Left renal cortex interstitium (tissue), 4 donors: ENCODE results near the gene NIBAN1. TPM values are rescaled to one million over a fixed set of nuclear protein-coding genes. Genes with fewer than 3 reads are reported as not detected.

Experiments
- DNase-seq, 4 donors: peaks; one replicate each; pipeline ENCODE4 v3.0.0-alpha.2; 2013; ENCODE audit warnings: low read depth in 4 of 4, low spot score in 2 of 4, missing footprints in 1 of 4
- polyA plus RNA-seq, 4 donors: library from polyadenylated mRNA; unstranded; fragments of 120-200 nt; gene quantifications; one replicate each; pipeline ENCODE4 v1.2.1, GENCODE V29; 2013; ENCODE audit not compliant: insufficient read length in 4 of 4

Gene NIBAN1
- polyA plus RNA-seq, 4 donors, result 2.6 to 3.5 (median 3.2) TPM

DNA sequence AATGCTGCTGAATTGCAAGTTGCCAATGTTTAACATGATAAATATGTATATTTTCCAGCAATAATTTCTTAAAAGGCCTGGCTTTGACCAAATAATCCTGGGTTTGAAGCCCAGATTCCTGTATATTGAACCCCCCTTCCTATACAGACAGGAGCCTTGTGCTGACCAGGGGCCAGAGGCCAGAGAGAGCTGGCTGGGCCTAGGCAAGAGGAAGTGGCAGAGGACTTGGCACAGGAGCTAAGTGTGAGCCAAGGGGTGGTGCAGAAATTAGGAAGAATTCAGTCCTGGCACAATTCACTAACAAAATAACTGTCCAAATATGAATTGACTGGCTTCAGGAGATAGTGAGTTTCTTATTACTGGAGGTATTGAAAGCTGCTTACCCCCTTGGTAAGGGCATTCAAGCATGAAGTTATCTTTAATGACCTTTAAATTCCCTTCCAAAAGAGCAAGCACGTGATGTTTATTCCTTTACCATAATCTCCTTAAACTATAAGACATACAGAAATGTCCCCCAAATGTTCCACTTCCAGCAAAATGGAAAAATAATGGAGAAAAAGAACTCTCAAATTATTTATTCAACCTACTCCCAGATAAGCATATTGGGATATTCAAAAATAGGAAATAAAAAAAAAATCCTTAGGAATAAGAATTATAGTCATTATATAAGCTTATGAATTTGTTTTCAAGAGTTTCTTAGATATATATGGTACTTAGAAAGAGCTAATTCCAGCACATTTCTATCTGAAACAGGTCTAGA, 26.6 kb downstream of the NIBAN1 start:
- no peak for DNase-seq

DNA sequence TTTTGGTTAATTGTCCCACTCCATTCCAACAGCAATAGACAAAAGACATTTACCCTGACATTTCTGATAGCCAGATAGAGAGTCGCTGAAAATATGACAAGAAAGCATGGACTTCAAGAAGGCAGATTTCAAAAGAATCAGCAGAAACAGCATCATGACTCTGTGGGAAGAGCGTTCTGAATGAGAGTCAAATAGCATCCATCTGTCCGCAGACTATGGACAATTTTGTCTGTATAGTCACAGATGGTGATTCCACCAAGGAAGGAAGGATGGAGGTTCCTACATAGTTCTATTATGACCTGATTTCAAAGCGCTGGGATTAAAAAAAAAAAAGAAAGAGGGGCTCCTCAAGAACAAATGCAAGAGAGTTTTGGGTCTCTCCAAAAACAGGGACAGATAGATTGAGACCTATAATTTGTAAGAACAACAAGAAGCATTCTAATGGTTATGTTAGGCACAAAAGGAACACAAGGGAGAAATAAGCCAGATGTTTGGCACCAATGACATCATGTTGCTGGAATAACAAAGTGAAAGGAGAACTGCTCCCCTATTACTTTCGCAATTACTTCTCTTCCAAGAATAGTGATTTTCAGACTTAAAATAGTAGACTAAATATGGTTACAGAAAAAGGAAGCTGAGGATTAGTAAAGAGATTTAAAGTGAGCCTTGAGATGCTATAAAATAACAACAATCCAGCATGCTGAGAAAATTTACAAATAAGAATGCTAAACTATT, 28.5 kb downstream of the NIBAN1 start:
- no peak for DNase-seq

DNA sequence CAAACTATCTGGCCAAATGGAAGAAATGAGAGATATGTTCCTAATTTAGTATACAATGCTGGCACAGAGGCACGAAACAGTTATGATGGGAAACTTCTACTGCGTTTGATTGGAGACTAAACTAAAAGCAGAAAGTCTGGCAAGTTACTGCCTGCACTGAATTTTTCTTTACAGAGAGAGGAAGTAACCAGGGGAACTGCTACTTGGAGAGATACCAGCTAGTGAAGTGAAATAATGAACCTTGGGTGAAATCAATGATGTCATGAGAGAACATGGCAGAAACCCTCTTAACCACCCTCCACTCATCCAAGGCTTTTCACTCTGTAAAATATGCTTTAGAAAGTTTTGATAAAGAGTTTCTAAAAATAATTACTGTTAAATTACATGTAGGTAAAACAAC, 29.3 kb downstream of the NIBAN1 start:
- no peak for DNase-seq

DNA sequence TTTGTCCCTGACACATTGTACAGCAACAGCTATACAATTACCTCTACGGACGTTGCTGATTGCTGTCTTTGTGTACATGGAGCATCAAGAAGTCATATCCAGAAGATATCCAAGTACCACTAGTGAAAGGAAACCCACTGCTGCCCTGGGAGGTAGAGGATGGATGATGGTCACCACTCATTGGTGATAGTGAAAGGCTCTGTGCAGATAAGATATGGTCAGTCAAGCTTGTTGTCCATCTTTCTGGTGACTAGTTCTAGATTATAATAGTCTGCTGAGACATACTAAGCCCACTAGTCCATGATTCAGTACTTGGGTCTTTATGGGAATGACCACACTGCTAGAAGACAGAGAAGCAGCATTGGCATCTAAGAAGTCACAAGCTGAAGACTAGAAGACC, 30.3 kb downstream of the NIBAN1 start:
- DNase-seq, result no peak

DNA sequence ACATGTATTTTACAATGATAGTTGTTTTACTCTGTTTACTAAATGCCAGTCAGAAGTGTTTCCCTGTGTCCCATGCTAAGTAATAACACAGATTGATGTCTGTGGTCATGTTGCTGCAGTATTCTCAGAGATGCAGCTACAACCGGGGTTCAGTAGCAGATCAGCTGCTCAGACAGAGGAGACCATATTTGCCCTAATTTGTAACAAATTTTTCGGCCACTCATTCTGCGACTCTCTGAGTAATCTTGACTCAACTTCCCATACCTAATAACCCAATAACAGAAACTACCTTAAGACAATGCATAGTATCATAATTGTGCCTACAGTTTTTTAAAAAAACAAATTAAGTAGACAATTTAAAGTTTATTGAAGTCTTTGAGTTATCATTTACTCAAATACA, 32.6 kb downstream of the NIBAN1 start:
- no peak for DNase-seq

DNA sequence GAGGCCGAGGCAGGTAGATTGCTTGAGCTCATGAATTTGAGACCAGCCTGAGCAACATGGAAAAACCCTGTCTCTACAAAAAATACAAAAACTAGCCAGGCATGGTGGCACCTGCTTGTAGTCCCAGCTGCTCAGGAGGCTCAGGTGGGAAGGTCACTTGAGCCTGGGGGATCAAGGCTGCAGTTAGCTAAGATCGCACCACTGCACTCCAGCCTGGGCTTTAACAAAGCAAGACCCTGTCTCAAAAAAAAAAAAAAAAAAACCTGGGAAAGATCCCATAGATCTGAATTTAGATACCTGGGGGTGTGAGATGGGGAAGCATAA, 32.9 kb downstream of the NIBAN1 start:
- DNase-seq, result no peak

DNA sequence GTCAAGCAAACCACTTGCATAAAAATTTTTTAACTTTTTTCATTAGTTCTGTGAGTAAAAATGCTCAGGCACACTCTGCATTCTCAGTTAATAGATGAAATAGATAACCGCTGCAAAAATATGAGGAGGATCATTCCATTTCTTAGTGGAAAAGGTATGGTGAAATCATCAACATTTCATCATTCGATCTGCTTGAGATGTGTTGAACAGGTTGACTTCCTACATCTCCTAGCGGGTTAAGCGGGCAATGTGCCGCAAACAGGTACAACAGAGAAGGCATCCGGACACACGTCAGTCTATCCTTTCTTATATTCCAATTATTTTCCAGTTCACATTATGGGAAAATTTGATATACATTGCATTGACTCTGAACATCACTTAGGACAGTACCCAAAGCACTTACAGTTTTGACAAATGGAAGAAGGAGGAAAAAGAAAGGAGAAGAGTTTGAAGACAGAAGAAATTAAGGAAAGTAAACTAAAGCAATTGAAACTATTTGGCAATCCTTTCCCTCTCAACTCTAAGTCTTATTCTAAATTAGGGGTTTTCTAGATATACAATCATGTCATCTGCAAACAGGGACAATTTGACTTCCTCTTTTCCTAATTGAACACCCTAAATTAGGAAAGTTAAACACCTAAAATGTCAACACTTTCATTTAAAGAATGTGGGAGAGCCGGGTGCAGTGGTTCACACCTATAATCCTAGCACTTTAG, 33.5 kb downstream of the NIBAN1 start:
- DNase-seq, result no peak

DNA sequence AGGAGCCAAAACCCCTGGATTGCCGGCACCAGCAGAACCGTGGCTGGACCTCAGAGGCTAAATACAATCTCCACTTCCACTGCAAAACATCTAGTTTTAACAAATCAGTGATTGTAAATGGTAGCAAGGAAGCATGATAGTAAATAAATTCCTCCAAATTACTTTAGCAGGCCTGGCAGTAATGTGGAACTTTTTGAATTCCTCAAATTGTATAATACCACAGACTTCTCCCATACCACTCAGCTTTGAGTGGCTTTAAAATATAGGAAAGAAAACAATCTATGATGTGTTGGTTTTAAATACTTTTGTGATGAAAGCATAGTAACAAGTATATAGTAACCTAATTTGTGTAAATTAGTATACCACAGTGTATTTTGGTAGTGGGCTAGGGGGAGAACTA, 34.1 kb downstream of the NIBAN1 start:
- DNase-seq, result no peak

DNA sequence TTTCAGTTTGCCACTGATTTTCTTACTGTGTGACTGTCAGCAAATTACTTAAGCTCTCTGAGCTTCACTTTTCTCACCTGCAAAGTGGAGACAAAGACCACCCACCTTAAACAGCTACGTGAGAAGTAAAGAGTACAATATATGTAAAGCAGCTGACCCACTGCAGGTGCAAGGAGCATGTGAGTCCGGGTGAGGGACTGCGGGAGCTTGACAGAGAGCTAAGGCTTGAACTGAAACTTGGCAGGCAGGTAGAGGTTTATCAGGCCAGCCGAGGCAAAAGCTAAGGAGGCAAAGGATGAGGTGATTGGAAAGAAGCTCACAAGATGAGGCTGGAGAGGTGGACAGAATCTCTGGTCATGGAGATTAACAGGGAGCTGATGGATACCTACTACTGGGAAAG, 36.6 kb downstream of the NIBAN1 start:
- DNase-seq, result no peak

DNA sequence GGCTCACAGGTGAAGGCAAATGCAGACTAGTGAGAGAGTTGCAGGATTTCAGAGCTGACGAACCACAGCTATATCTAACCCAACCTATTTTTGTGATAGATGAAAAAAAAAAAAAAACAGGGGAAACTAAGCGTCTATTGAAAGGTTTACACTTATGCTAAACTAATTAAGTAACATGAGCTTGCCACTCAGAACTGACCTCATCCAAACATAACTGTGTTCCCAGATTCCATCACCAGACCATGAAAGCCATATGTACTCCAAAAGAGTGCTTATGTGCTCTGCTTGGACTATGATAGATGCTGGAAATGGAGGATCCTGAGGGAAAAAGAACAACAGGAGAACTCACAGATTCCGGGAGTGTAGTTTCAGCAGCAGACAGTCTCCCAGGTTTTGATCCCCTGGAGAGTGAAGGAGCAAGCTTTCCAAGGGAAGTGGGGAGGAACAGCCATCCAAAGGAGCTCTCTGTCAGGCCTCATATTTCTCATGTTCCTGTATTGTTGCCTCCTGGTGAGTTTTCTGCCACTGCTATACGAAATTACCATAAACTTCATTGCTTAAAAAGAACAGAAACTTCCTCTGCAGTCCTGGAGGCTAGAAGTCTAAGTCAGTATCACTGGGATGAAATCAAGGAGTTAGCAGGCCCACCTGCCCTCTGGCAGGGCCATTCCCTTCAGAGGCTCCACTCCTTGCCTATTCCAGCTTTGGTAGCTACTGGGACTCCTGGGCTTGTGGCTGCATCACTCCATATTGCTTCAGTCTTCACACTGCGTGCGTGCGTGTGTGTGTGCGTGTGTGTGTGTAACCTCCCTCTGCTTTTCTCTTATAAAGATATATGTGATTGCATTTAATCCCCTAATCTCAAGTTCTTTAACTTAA, 38.1 kb downstream of the NIBAN1 start:
- DNase-seq, result no peak

DNA sequence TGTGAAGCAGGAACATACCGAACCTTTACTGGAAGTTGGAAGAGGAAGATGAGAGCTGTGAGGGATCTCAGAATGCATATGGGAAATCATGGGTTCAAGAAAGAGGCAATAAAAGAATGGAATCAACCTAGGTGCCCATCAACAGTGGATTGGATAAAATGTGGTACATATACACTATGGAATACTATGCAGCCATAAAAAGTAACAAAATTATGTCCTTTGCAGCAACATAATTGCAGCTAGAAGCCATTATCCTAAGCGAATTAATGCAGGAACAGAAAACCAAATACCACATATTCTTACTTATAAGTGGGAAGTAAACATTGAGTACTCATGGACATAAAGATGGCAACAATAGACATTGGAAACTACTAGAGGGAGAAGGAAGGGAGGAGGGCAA, 40.4 kb downstream of the NIBAN1 start:
- DNase-seq, result no peak

DNA sequence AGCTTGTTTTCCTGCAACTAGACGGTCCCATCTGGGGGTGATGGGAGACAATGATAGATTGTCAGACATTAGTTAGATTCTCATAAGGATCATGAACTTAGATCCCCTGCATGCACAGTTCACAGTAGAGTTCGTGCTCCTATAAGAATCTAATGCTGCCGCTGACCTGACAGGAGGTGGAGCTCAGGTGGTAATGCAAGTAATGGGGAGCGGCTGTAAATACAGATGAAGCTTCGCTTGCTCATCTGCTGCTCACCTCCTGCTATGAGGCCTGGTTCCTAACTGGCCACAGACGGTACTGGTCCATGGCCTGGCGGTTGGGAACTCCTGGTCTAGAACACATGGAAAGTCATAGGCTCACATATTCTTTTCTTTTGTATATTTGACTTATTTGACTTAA, 42.0 kb downstream of the NIBAN1 start:
- no peak for DNase-seq

DNA sequence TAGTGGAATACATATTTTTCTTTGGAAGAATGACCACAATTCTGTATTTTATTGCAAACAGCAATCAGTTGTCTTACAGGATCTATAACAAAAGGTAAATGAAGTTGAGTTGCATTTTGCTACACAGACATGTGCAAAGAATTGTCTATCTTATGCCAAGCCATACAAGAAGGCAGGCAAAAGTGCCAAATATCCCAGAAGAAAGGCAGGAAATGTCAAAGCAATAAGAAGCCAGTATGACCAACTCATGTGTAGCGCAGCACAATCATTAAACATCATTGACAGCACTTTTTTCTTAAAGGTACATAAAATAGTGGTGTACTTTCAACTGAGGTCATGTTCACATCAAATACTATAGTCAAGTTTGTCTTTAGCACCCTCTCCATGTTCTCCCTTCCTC, 42.7 kb downstream of the NIBAN1 start:
- no peak for DNase-seq

DNA sequence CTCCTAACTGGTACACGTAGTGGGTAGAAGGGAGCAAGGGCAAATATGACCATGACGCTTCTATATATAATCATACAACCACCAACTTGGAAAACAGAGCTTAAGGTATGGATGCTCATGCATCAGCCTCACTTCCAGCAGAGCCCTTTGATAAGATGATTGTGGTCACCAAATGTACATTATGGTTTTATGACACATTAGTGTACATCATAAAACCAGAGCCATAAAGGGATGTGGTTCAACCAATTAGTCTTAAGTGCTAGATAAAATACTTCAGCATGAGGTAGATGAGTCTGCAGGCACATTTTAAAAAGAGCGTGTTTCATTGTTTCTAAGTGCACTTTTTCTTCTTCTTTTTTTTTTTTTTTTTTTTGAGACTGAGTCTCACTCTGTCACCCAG, 43.7 kb downstream of the NIBAN1 start:
- DNase-seq, result no peak

DNA sequence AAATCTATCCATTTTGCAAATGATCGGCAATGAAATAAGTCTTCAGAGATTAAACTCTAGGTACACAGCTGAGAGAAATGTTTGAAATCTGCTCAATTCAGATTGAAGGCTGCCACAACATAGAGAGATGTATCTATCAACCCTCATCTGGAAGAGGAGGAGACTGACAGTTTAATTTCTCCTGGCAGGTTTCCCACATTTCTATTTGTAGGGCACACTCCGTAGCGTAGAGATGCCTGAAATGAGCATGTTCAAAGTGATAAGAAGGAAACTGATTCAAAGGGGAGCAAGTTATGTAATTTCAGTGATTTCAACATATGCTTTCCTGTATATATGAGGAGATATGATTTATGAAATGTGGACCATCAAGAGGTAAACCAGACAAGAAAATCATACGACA, 44.1 kb downstream of the NIBAN1 start:
- no peak for DNase-seq

DNA sequence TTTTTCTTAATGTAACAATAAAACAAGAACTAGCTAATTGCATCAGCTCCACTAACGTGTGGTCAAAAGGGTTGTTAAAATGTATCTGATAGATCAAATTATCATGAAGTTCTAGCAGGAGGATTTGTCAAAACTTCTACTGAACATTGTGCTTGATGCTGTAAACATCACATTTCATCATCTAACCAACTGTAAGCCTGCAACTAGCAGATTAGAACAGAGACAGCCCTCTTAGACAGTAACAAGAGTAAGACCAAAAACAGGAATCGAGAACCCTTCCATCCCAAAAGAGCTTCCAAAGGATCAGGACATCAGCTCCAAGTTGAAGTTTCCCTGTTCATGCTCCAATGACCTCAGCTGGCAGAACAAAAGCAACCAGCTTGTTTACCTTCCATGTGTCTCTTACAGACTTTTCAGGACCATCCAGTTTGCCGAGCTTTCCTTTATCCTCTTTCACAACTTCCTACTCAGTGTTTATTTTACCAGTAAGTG, 44.6 kb downstream of the NIBAN1 start:
- DNase-seq, result no peak

DNA sequence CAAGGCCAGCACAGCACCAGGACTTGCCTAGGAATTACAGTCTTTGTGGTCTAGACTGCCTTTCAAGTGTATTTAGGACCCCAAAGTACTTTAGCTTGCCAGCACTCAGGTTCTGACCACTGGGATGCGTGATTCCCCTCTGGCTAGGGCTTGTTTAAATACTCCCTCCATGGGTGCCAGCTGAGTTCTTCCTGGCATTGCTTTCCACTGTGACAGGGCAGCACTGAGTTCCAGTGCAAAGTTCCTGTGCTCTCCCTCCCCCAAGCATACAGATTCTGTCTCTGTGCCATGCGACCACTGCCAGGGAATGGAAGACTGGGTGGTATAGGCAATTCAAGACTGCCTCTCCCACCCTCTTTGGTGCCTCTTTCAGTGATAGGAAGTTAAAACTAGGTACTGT, 45.9 kb downstream of the NIBAN1 start:
- no peak for DNase-seq
